Epithelial cell of proximal tubule (primary cell): ENCODE data around the gene CPXM2. TPM values are rescaled to one million over a fixed set of nuclear protein-coding genes. Genes with fewer than 3 reads are reported as not detected.

ENCODE experiments used
- DNase-seq: peaks from one replicate; pipeline ENCODE4 v3.0.0-alpha.2; 2011; ENCODE audit warnings: low read depth
- H3K4me3 ChIP-seq: 2 replicates; pipeline ENCODE4 v1.5.1; 2011; ENCODE audit warnings: low read depth, mild to moderate bottlenecking, low read length
- CTCF ChIP-seq: conservative IDR thresholded peaks from 2 replicates; pipeline ENCODE4 v1.5.1; 2012; ENCODE audit warnings: low read depth, mild to moderate bottlenecking, low read length
- total RNA-seq: library from RNA; depleted of rRNA; stranded (reverse); fragments of >200 nt; gene quantifications from 2 replicates; pipeline ENCODE4 v1.2.3, GENCODE V29; 2015

Gene CPXM2
- total RNA-seq, 1 donor from 2014 or later = 1.9 TPM

- no peak for DNase-seq
- H3K4me3 ChIP-seq = no peak overlapping the region
- no peak for TF ChIP-seq CTCF
Measured at GRCh38 chr10:123760356-123761037, 131.1 kb downstream of the CPXM2 start.

GRCh38 chr10:123759501-123760031 lies 132.0 kb downstream of the CPXM2 start:
- TF ChIP-seq CTCF = no peak
- no peak overlapping the region for H3K4me3 ChIP-seq
- DNase-seq = no peak

- DNase-seq = no peak
- no peak for TF ChIP-seq CTCF
- H3K4me3 ChIP-seq = no peak overlapping the region
Measured at GRCh38 chr10:123759041-123759440, 132.6 kb downstream of the CPXM2 start.

- no peak overlapping the region for H3K4me3 ChIP-seq
- TF ChIP-seq CTCF = no peak
- no peak for DNase-seq
Measured at GRCh38 chr10:123757853-123758252, 133.8 kb downstream of the CPXM2 start.

- TF ChIP-seq CTCF = no peak
- no peak overlapping the region for H3K4me3 ChIP-seq
- no peak for DNase-seq
Measured at GRCh38 chr10:123755061-123755460, 136.5 kb downstream of the CPXM2 start.

- H3K4me3 ChIP-seq = no peak overlapping the region
- no peak for DNase-seq
- TF ChIP-seq CTCF = no peak
Measured at GRCh38 chr10:123754123-123754522, 137.5 kb downstream of the CPXM2 start.
